CD4-positive, alpha-beta T cell treated with Interleukin-1 beta for 1 hour (primary cell): Measurements from ENCODE around the gene EIPR1.

ENCODE experiments used
- DNase-seq, 2 donors: peaks; one replicate each; pipeline ENCODE4 v3.0.0-alpha.2; 2020 to 2022

The EIPR1 gene

DNA sequence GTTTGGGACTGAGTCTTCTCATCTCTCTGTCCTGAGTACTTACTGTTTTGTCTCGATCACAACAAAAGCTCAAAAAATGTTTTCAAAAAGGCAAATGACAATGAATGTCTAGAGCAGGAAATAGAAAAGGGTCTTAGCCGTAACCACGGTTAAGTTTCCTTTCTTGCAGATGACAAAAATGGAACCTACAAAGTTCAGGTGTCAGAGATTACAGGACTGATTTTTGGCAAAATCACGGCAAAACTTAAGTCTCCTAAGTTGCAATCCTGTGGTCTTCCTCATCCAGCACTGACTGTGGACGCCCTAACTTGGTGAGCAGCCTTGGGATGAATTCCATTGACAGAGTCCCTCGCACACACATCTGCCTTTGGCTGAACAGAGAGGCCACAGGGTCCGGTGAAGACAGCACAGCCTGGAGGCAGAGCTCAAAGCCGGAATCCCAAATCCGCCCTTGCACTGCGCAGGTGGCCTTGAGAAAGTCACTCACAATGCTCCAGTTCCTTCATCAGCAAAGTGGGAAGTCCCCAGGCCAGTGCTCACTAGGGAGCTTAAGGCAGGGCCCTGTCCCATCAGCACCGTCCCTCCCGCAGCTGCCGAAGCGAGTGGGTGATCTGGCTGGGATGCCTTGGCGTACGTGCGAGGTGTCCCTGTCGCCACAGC, 55.2 kb downstream of the EIPR1 start:
- no peak for DNase-seq

DNA sequence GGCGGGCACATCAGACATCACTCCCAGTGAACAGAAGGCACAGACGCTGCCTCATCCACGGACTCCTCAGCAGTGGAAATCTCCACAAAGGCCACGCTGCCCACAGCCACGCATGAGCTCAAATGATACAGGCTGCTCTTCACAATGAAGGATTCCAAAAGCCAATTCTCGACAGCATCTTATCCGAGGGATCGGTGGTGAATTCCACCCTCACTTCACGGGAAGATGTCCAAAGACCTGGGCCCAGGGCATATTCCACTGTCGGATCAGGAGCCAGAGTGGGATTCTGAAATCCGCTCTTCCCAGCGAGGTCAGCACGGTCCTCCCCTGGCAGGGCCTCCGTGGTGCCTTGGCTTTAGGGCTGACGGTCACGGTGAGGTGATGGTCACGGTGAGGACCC, 55.8 kb downstream of the EIPR1 start:
- no peak for DNase-seq

DNA sequence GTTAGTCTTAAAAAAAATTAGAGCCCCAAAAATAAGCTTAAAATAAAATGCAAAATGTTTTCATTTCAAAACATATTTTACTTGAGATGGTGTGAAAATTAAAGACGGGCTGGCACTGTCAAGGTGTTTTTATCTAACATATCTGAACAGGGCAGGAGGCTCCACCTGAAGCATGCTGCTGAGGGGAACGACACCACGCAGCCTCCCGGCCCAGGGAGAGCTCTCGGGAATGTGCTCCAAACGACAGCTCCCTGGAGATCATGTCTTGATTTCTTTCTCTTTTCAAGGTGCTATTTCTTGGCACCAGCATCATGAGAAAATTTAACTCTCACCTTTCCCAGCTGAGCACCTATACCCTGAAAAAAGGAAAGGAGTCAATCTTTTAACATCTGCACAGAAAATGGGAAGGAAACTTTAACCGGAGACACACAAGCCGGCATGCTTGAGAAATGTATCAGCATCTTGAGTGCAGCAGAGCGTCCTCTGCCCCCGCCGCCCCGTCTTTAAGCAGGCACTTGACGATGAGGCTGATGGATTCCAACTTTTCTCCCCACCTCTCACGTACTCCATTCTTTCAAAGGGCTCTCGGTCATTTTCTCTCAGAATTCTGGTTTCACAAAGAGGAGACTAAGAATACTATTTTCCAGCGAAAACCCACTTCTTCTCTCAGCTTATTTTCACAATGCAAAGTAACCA, 56.6 kb downstream of the EIPR1 start:
- no peak for DNase-seq

DNA sequence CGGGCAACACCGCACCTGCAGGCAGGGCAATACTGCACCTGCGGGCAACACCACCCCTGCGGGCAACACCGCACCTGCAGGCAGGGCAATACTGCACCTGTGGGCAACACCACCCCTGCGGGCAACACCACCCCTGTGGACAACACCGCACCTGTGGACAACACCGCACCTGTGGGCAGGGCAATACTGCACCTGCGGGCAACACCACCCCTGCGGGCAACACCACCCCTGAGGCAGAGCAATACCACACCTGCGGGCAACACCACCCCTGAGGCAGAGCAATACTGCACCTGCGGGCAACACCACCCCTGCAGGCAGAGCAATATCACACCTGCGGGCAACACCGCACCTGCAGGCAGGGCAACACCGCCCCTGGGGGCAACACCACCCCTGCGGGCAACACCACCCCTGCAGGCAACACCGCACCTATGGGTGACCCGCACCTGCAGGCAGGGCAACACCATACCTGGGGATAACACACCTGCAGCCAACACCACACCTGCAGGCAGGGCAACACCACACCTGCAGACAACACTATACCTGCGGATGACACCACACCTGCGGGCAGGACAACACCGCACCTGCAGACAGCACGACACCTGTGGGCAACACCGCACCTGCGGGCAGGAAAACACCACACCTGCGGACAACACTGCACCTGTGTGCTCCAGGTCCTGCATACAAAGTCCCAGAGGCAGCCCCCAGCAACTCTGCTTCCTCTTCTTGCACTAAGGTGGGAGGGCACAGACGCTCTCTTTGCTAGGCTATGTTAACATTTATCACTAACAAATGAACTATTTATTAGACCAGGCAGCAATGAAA, 57.7 kb downstream of the EIPR1 start:
- no peak for DNase-seq

DNA sequence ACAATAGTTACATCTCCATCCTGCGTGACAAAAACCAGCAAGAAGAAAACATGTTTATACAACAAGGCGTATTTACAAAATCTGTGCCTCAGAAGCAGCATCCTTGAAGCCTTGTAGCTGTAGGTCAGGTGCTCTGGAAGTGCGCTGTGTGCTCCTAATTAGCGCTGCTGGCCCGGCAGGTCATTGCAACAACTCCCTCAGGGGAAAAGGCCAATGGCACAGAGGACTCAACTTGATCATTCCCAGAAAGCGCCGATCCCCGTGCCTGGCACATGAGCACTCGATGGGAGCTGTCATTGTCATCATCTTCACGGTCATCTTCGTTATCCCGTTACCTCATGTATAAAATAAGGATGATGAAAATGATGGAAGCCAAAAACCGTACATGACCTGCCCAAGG, 58.5 kb downstream of the EIPR1 start:
- no peak for DNase-seq

DNA sequence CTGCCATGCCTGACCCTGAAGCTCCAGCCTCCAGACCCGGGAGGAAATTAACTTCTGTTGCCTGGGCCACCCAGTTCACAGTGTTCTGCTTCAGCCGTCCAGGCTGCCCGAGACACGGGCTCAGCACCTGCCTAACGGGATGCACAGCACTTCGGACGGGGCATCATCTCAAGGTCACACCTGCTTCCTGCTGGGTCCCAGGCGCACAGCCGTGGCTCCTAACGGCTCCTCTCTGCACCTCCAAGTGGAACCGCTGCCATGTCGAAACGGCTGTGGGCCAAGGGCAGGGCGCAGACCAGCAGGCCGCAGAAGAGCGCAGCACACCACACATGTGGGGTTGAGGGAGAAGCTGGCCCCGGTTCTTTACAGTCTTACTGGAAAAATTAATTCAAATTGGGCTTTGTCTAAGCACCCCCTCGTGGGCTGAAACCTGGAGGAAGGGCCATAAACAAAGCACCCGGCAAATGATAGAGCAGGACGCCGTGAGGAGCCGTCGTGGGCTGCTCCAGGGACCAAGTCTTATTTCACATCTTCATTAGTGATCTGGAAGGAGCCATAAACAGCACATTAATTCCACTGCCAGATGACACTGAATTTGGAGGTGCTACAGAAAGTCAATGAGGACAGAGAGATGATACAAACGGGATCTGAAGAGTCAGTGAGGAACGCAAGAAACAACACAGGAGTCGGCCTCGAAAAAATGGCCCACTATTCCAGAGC, 59.6 kb downstream of the EIPR1 start:
- no peak for DNase-seq

DNA sequence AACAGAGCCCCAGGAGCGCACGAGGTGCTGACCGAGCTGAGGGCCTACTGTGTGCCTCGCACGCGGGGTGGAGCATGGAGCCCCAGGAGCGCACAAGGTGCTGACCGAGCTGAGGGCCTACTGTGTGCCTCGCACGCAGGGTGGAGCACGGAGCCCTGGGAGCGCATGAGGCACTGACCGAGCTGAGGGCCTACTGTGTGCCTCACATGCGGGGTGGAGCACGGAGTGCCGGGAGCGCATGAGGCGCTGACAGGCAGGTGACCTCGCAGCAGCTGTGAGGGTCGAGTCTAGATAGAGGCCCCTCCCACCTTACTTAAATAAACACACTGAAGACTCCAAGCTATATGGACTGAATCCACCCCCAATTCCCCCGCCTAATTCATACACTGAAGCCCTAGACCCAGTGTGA, 60.3 kb downstream of the EIPR1 start:
- no peak for DNase-seq

DNA sequence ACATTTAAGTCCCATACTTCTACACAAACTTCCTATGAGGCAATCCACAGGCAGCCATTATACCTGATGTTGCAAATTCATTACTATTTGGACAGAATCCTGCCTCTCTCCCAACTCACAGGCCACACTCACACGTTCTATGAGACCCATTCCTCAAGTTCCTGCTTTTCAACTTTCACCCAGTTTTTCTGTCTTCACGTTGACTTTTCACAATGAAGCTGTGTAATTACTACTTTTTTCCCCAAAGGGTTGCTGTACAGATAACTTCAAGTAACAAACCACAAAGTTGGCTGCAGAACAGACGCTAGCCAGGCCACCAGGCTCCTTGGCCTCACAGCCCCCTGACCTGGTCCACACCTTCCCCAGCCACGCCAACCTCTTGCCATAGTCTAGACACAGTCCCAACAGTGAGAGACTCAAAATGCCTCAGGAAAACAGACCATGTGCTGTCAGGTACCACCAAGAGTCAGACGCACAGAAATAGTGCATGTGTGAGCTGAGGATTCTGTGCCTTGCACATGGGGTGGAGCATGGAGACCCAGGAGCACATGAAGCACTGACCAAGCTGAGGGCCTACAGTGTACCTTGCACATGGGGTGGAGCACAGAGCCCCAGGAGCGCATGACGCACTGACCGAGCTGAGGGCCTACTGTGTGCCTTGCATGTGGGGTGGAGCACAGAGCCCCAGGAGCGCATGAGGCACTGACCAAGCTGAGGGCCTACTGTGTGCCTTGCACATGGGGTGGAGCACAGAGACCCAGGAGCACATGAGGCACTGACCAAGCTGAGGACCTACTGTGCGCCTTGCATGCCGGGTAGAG, 61.0 kb downstream of the EIPR1 start:
- no peak for DNase-seq

DNA sequence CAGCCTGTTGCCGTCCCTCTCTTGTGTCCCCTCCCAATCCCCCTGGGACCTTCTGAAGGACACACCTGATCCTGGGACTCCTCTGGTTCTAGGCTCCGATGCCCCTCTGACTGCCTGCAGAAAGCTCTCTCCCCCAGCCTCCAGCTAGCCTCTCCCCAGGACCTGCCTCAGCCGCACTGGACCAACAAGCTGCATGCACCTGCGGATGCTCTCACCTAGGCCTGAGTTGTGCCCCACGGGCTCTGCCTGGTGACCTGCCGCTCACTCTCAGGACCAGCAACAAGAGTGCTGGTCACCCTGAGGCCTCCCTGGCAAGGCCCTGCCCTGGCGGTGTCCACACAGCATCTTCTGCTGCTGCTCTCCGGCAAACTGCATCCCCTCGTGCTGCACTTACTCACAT, 63.0 kb downstream of the EIPR1 start:
- DNase-seq = no peak

DNA sequence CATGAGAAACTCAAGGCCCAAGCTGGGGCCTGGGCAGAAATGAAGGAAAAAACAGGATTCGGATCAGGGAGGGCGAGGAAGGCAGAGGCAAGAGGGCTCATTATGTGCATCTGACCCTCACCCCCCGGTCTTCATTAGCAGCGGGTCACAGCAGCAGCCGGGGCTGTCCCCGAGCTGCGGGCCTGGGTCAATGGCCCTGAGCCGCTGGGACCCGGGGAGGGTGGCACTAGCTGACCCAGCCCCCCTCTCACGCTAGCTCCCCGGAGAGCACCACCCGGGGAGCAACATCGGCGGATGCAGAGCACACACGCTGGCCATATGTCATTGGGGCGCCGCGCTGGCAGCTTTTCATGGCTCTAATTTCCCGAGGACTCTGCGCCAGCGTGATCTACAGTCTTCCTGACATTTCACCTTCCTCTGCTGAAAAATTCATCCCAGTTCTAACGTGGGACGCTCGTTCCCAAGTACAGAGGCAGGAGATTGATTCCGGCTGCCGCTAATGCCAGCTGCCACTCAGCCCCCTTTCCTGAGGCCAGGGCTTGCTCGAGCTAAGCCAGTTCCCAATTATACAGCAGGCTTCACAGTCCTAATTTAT, 63.7 kb downstream of the EIPR1 start:
- DNase-seq = no peak

DNA sequence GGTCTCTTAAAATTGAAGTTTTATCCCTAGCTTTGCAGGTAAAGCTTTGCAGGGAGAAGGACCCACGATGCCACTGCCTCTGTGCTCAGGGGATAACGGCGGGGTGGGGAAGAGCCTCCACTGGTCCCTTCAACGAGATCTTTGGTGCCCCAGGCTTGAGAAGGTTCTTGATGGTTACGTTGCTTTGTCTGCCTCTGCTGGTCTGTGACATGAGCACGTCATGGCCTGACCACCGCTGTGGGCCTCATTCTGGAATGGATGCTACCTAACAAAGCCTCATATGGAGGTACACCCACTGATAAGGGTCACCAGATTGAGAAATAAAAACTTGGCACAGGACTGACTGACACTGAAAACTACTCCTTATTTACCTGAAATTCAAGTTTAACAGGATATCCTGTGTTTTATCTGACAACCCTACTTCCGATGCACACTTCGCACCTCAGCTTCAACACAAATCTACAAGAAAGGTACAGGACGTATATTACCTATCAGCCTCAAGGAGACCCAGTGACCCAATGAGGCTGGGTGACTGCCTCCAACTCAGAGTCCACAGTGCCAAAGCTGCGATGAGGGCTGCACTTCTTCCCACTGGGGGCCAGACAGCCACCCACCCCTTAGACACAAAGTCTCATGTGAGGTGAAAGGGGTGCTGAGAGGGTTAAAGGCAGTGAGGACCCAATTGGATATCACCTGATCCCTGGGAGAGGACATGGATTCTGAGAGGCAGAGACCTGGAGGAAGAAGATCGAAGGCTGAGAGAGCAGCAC, 64.9 kb downstream of the EIPR1 start:
- DNase-seq = no peak

DNA sequence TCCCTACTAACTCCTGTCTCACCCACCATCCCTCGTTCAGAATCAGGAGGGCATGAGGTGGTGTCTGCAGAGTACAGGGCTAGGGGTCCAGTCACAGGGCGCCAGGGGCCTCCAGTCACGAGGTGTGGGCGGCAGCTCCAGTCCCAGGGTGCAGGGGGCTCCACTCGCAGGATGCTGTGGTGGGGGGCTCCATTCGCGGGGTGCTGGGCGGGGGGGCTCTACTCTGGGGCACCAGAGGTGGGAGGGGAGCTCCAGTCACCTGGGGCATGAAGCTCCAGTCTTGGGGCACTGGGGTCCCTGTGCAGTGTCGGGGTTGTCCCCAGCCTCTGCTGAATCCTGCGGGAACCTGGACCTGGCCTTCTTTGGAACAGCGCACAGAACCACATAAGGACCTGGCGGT, 66.0 kb downstream of the EIPR1 start:
- no peak for DNase-seq

DNA sequence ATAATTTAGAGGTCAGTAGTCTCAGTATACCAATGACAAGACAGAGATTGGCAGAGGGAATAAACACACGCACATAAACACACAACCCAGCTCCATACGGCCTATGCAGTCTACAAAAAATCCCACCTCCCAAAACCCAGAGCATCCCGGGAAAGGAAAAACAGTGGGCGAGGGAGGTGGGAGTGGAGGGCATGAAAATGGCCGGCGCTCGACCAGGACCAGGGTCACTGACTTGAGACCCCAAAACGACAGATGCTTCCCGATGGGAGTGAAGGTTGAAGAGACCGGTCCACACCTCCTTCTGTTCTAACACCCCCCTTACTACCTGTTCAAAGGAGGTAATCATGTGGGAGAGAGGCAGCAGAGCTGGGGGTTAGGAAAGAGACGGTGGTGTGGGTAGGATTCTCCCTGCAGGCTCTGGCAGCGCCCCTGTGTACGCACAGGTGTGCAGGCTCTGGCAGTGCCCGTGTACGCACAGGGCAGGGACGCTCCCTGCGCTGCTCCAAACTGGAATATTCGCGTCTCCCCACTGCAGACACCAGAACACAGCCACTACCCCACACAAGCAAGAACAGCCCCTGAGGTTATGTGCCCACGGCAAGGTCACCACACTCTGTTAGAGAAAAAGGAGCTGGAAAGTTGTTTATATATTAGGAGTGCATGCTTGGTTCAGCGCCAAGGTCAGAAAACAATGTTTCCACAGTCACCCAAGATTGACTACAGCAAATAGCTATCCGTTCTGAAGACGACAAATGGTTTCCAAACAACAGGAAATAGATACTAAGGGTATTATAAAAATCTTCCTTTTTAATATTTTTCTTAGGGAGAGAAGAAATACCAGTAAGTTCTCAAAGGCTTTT, 67.9 kb downstream of the EIPR1 start:
- no peak for DNase-seq

DNA sequence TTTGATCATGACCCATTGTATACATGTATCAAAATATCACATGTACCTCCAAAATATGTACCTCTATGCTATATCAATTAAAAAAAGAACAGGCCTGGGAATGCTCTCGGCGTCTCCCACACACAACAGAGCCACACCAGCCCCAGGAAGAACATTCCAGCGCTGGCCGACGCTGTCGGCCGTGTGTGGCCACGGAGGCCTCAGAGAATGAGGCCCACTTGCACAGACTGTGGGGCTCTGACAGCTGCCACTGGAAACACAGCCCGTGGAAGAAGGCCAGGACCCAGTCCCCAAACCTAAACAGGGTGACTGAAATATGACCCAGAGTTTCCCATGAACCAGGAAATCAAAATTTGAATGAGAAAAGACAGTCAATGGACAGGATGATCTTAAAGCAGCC, 69.7 kb downstream of the EIPR1 start:
- DNase-seq = no peak

DNA sequence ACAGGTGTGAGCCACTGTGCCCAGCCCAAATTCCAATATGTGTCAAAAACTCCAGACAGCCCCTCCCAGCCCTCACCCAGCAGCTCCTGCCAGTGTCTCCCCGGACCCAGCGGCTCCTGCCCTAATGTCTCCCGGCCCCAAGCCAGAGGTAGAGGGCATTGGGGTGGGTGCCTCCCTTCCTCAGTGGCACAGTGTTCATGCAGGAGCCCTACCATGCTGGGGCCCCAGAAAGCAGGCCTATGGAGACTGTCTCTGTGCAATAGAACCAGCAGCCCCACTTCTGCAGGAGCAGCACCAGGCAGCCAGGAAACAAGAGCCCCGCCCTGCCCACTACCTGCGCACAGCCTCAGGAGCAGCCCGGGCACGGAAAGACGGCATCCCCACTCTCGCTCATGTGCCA, 70.4 kb downstream of the EIPR1 start:
- no peak for DNase-seq

DNA sequence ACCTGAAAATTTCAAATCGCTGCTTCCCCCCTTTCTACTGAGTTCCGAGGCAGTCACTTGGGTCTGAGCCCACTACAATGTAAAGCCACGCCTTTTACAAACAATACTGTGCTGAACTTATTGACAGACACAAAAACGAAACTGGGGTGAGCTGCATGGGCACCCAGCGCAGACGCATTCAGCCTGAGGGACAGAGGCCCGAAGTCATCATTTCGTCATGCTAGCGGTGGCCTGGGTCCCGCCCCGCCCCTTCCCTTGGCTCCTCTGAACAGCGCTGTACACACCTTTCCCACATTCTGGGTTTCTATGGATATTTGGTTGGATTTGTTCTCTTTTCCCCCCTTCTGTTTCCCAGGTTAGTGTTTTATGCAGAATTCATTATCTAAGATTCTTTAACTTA, 71.7 kb downstream of the EIPR1 start:
- DNase-seq = no peak

DNA sequence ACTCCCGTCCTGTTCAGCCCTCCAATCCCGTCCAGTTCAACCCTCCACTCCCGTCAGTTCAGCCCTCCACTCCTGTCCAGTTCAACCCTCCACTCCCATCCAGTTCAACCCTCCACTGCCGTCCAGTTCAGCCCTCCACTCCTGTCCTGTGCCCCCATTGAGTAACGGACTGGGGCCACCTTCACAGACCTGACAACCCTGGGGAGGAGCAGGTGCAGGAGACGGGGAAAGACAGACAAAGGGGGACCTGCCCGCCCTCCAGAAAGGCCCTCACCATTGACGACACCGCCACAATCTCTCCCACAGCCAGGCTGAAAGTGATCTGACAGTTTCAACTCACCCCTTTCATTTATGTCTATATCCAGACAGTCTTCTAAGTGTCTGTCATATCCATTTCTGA, 72.2 kb downstream of the EIPR1 start:
- no peak for DNase-seq

DNA sequence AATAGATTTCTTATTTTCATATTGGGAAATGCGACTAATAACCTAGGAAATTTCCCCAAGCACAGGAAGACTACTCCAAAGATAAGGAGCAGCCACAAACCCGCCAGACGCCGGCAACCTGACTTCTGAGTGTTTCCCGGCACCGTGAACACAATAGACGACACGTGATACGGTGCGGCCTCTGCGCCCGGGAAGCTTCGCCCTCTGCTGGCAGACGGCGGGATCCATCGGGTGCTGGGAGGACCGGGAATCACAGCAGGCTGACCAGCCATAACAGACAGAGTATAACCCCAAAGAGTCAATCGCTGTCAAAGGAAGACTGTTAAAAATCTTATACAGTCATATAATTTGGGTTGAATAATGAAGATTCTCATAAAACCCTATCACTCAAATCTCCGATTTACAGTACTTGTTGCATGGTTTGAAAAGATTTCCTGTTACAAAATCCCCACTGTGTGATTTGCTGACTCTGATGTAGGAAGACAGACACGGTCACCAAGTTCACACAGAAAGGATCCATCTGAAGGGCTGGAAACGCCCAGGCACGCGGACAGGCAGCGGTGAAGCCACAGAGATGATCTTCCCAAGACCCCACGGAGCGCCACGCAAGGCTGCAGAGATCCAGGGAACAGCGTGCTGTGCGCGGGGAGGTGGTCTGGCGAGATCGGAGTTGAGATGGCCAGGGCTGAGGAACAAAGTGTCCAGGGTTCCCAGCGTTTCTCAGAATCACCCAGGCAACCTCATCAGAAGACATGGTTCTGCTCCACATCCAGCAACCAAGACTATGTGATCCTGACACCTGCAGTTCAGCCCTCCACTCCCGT, 73.8 kb downstream of the EIPR1 start:
- DNase-seq = peak; percentile 66 to 72
